ENCODE results near the gene CDKN2A.

GRCh38 chr9:22041775-22042174 lies 47.6 kb upstream of the CDKN2A start:
- TF ChIP-seq, protein P1, sequence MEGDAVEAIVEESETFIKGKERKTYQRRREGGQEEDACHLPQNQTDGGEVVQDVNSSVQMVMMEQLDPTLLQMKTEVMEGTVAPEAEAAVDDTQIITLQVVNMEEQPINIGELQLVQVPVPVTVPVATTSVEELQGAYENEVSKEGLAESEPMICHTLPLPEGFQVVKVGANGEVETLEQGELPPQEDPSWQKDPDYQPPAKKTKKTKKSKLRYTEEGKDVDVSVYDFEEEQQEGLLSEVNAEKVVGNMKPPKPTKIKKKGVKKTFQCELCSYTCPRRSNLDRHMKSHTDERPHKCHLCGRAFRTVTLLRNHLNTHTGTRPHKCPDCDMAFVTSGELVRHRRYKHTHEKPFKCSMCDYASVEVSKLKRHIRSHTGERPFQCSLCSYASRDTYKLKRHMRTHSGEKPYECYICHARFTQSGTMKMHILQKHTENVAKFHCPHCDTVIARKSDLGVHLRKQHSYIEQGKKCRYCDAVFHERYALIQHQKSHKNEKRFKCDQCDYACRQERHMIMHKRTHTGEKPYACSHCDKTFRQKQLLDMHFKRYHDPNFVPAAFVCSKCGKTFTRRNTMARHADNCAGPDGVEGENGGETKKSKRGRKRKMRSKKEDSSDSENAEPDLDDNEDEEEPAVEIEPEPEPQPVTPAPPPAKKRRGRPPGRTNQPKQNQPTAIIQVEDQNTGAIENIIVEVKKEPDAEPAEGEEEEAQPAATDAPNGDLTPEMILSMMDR (optimal IDR thresholded peaks at IDR 0.05 in 1 of 3, IDR thresholded peaks at IDR 0.05 in 1 of 3, conservative IDR thresholded peaks at IDR 0.05 in 1 of 3; ENCODE audit: extremely low read depth in 1 of 3, insufficient read depth in 2 of 3, low read length in 3 of 3): no peak
- TF ChIP-seq EZH2 (IDR thresholded peaks at IDR 0.05; ENCODE audit: low read length): no peak
